HG03457 (cell line): ENCODE measurements around the gene PSMB7.

Experiments used
- ATAC-seq: cut with Tn5 transposase; IDR thresholded peaks from one replicate; pipeline ENCODE4 v1.9.1; 2021; ENCODE audit warnings: moderate number of reproducible peaks; ENCODE audit not compliant: unreplicated experiment

The PSMB7 gene

GRCh38 chr9:124329206-124329792 is 85.9 kb downstream of the PSMB7 start:
- no peak for ATAC-seq

- ATAC-seq = no peak
Observed at GRCh38 chr9:124328285-124328684, 87.0 kb downstream of the PSMB7 start.

GRCh38 chr9:124327491-124327890 is 87.8 kb downstream of the PSMB7 start:
- no peak for ATAC-seq

- ATAC-seq = no peak
Observed at GRCh38 chr9:124326378-124326777, 88.9 kb downstream of the PSMB7 start.

GRCh38 chr9:124325816-124326215 is 89.4 kb downstream of the PSMB7 start:
- ATAC-seq = no peak

GRCh38 chr9:124323904-124324303 is 91.3 kb downstream of the PSMB7 start:
- ATAC-seq = no peak

- ATAC-seq = no peak
Observed at GRCh38 chr9:124322618-124323432, 92.4 kb downstream of the PSMB7 start.

GRCh38 chr9:124321935-124322334 is 93.3 kb downstream of the PSMB7 start:
- no peak for ATAC-seq

- no peak for ATAC-seq
Observed at GRCh38 chr9:124321416-124321815, 93.8 kb downstream of the PSMB7 start.

- no peak for ATAC-seq
Observed at GRCh38 chr9:124320062-124320973, 94.9 kb downstream of the PSMB7 start.

- no peak for ATAC-seq
Observed at GRCh38 chr9:124315882-124316281, 99.4 kb downstream of the PSMB7 start.

GRCh38 chr9:124313940-124314339 is 101.3 kb downstream of the PSMB7 start:
- ATAC-seq = no peak

GRCh38 chr9:124312290-124313265 is 102.7 kb downstream of the PSMB7 start:
- ATAC-seq = no peak

GRCh38 chr9:124311283-124311682 is 104.0 kb downstream of the PSMB7 start:
- ATAC-seq = no peak

GRCh38 chr9:124309667-124310084 is 105.6 kb downstream of the PSMB7 start:
- no peak for ATAC-seq

GRCh38 chr9:124308606-124309491 is 106.4 kb downstream of the PSMB7 start:
- no peak for ATAC-seq

GRCh38 chr9:124307379-124308030 is 107.7 kb downstream of the PSMB7 start:
- ATAC-seq = no peak

- ATAC-seq = no peak
Observed at GRCh38 chr9:124306098-124306735, 109.0 kb downstream of the PSMB7 start.
